NCI-H1092 treated with DMSO at 0.1 percent for 48 hours (cell line): ENCODE data around the gene TMEM253.

ENCODE experiments used
- DNase-seq: peaks from one replicate; lab custom pipeline; 2025; lab: John Stamatoyannopoulos, UW

Gene TMEM253

GRCh38 chr14:21105095-21105494, 4.2 kb downstream of the TMEM253 start:
- no peak for DNase-seq

DNA sequence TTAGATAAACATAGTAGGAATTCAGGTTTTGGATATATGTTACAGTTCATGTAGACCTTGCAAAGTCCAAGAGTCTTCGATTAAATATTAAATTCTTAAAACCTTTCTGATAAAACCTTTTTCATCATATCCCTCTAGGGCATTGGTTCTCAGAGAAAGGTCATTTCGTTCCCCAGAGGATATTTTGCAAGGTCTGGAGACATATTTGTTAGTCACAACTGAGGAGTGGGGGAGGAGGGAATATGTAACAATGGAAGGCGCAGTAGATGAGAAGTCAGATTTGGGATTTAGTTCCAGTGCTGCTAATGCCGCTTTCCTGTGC, 5.3 kb downstream of the TMEM253 start:
- DNase-seq: no peak

DNA sequence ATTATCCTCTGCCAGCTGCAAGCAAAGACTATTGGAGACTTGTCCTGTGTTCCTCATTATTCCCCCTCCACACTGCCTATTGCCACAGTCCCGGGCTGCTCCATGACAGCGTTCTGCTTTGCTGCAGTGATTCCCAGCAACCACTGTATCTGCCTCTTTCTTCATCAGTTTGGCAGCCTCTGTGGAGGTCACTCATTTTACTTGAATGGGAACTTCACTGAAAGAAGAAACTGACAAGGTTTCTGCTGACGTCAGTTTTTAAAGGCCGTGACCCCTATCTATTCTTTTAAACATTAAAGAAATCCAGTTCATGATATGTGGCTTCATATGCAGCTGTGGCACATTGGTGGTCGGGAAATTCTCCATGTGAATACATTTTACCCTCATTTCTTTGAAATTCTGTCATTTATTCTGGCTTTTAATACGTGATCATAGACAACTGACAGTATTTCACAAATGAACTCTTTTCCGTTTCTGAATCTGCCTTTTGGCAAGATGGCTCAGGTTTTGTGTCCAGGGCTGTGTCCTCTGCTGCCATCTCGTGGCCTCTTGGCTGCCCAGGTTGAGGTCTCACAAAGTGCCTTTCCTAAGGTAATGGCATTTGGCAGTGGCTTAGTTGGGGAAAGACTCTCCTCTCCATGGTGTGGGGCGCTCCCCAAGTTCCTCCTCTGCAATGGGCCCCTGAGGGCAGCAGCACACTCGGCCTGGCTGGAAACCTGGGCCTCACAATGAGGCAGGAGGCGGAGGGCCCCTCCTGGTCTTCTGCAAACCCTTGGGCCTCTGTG, 5.8 kb downstream of the TMEM253 start:
- DNase-seq: peak; percentile 87

DNA sequence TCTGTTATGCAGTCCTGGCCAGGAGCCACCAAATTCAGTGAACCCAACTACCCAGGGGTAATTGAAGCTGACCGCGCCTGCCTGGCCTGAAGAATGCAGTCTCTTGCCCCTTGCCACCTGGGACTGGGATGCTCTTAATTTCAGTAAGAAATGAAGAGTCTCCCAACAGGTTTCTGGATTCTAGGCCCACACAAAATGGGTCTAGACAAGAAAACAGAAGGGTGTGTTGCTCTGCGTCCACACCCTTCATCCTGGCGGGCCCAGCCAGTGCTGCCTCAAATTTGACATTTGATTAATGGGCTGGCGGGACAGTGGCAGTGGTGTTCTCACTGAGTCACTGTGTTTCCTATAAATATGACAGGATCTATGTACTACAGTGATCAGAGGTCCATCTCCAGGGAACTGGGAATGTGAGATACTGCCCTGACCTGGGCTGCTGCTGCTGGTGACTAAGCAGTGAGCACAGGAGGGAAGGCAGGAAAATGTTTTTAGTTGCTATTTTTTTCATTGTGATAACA, 6.5 kb downstream of the TMEM253 start:
- no peak for DNase-seq

GRCh38 chr14:21108791-21109190, 7.9 kb downstream of the TMEM253 start:
- no peak for DNase-seq

GRCh38 chr14:21109377-21110138, 8.7 kb downstream of the TMEM253 start:
- no peak for DNase-seq

GRCh38 chr14:21112255-21112654, 11.4 kb downstream of the TMEM253 start:
- DNase-seq: no peak

GRCh38 chr14:21113369-21113768, 12.5 kb downstream of the TMEM253 start:
- DNase-seq: no peak

- DNase-seq: no peak
Observed at GRCh38 chr14:21118933-21119332, 18.1 kb downstream of the TMEM253 start.

- DNase-seq: no peak
Observed at GRCh38 chr14:21120686-21121085, 19.8 kb downstream of the TMEM253 start.

DNA sequence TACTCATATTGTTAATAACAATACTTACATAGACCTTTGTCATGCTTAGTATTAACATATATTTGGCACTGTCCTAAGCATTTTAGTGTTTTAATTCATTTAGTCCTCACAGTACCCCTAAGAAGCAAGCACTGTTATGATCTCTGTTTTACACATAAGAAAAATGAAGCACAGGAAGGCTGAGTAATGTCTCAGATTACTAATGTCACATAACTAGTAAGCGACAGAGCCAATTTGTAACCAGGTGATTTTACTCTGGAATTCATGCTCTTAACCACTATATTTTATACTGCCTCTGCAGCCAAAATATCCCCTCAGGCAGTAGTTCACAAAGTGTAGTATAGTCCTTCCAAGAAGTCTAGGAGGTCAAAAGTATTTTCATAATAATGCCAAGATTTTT, 20.3 kb downstream of the TMEM253 start:
- DNase-seq: no peak

DNA sequence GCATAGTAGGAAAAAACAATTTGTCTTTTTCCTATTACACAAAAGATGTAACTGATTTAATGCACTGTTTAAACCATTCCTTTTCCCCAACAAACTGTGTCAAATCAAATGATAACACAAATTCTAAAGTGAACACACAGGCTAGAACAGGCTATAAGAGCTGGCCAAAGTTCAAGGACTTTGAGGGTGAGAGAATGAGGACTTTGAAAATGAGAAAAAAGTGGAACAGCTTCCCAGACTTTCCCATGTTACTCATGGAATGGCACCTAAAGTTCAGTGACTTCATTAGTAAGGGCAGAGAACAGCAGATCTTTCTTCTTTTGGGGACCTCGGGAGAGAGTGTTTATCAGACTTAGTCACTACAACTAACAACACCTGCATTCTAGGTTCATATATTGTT, 22.6 kb downstream of the TMEM253 start:
- DNase-seq: no peak

DNA sequence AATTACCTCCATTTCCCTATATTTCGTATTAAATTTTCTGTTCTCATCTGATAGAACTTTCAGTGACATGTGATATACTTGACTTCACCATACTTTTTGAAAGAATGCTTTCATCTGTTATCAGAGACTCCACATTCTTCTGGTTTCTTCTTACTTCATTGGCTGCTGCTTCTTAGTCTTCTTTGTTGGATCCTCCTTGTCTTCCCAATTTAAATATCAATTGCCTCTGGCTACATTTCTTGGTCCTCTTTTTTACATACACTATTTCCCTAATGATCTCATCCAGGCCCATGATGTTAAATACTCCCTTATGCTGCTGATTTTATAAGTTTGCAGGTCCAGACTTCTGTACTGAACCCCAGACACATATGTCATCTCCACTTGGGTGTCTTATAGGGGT, 33.0 kb downstream of the TMEM253 start:
- no peak for DNase-seq

DNA sequence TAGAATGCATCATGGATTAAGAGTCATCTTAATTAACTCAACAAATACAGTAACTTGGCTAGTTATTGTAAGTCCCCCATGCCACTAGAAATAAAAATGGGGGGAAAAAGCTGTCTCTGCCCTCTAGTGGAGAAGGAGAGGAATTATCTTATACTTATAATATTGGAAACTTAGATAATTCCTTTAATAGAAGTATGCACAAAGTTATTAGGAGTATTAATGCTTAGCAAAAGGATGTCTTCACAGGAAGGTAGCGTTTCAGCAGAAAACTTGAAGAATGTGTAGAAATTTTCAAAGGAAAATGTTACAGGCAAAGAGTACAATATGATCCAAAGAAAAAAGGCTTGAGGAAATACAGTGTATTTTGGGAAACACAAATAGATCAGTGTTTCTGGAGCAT, 35.2 kb downstream of the TMEM253 start:
- peak; percentile 6 for DNase-seq

DNA sequence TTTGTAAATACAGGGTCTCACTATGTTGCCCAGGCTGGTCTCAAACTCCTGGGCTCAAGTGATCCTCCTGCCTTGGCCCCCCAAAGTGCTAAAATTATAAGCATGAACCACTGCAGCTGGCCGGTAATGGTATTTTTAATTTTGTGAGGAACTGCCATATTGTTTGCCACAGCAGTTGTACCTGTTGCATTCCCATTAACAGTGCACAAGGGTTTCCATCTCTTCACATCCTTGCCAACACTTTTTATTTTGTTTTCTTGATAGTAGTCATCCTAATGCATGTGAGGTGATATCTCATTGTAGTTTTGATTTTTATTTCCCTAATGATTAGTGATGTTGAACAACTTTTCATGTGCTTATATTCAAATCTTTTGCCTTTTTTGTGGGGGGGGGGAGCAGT, 41.5 kb downstream of the TMEM253 start:
- DNase-seq: no peak

DNA sequence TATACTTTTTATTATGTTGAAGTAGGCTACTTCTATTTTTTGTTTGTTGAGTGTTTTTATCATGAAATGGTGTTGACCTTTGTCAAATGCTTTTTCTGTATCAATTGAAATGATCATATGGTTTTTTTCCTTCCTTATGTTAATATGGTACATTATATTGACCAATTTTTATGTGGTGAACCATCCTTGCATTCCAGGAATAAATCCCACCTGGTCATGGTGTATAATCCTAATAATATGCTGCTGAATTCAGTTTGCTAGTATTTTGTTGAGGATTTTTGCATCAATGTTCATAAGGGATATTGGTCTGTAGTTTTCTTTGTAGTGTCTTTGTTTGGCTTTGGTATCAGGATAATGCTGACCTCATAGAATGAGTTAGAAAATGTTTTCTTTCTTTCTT, 44.6 kb downstream of the TMEM253 start:
- DNase-seq: no peak

GRCh38 chr14:21149641-21150367, 48.9 kb downstream of the TMEM253 start:
- DNase-seq: no peak
